WTC11 (cell line): ENCODE results near the gene RASL11B.

Experiments used
- CTCF ChIP-seq: fragments of 200-600 bp; IDR thresholded peaks from 2 replicates; pipeline ENCODE4 v1.8.0; 2022; ENCODE audit warnings: antibody characterized with exemption
- ESRRA ChIP-seq: sonication (generic); formaldehyde crosslinking; IDR thresholded peaks from 2 replicates; pipeline ENCODE4 v1.8.1; 2022; ENCODE audit warnings: mild to moderate bottlenecking, missing genetic modification reagents, borderline replicate concordance
- NFE2L1 ChIP-seq: sonication (generic); formaldehyde crosslinking; IDR thresholded peaks from 2 replicates; pipeline ENCODE4 v1.8.1; 2023; ENCODE audit warnings: missing genetic modification reagents
- NR3C1 ChIP-seq: sonication (generic); formaldehyde crosslinking; conservative IDR thresholded peaks from 2 replicates; pipeline ENCODE4 v1.8.1; 2023; ENCODE audit warnings: low read depth, mild to moderate bottlenecking, missing genetic modification reagents
- ZNF423 ChIP-seq: fragments of 250-450 bp; sonication (Bioruptor Pico); IDR thresholded peaks from 2 replicates; pipeline ENCODE4 v2.1.2; 2022; ENCODE audit warnings: mild to moderate bottlenecking, moderate library complexity
- ZSCAN18 ChIP-seq: fragments of 250-450 bp; sonication (Bioruptor Pico); IDR thresholded peaks from 2 replicates; pipeline ENCODE4 v2.1.2; 2022; ENCODE audit warnings: mild to moderate bottlenecking, moderate library complexity

GRCh38 chr4:52836120-52836519, 26.0 kb upstream of the RASL11B start:
- TF ChIP-seq ZNF423 (no peak), NFE2L1 (no peak), ZSCAN18 (CRISPR knock-in tag) (no peak), NR3C1 (CRISPR knock-in tag) (no peak), CTCF (no peak), ESRRA (CRISPR knock-in tag) (no peak)
